ENCODE data around the gene WSCD1.
A peak's percentile ranks its signal among the peaks of the same experiment; 100 is the strongest.

Gene WSCD1

GRCh38 chr17:6069539-6070429 is at the start of gene WSCD1:
Gene WSCD1, plus strand, starts transcription at chr17:6070379. Its CDS starts 10,280 bp downstream, at chr17:6080659.
- no peaks in the 10 kb centered on the region for H3K79me2 ChIP-seq
- H3K9me3 ChIP-seq (ENCODE audit: control insufficient read depth, low read length), result no peaks in the 10 kb centered on the region
- peak within 1 kb of the TSS; percentile 74 for H3K4me2 ChIP-seq (ENCODE audit: low read length)
- TF ChIP-seq CTCF (IDR thresholded peaks at IDR 0.05), result no peak
- H3K4me1 ChIP-seq, result peaks cover 8% of the 10 kb centered on the region
- H3K36me3 ChIP-seq (ENCODE audit: control insufficient read depth, insufficient read depth, low read length), result no peaks in the 10 kb centered on the region
- H3K9ac ChIP-seq, result no peak within 1 kb of the TSS
- peak within 1 kb of the TSS; percentile 77 for H2AFZ ChIP-seq
- no peak within 1 kb of the TSS for H3K27ac ChIP-seq
- H3K4me3 ChIP-seq (ENCODE audit: low read depth, low read length), result peak within 1 kb of the TSS; percentile 39
- no peaks in the 10 kb centered on the region for H3K27me3 ChIP-seq (ENCODE audit: control insufficient read depth, insufficient read depth, low read length)

- TF ChIP-seq CTCF (IDR thresholded peaks at IDR 0.05), result no peak
- H3K9me3 ChIP-seq (ENCODE audit: control insufficient read depth, low read length), result no peaks in the 10 kb centered on the region
- no peak overlapping the region for H3K27ac ChIP-seq
- no peak overlapping the region for H2AFZ ChIP-seq
- no peaks in the 10 kb centered on the region for H3K27me3 ChIP-seq (ENCODE audit: control insufficient read depth, insufficient read depth, low read length)
- H3K79me2 ChIP-seq, result no peaks in the 10 kb centered on the region
- no peak overlapping the region for H3K9ac ChIP-seq
- no peak overlapping the region for H3K4me3 ChIP-seq (ENCODE audit: low read depth, low read length)
- no peaks in the 10 kb centered on the region for H3K4me1 ChIP-seq
- no peaks in the 10 kb centered on the region for H3K36me3 ChIP-seq (ENCODE audit: control insufficient read depth, insufficient read depth, low read length)
- no peak overlapping the region for H3K4me2 ChIP-seq (ENCODE audit: low read length)
These were observed 49.2 kb upstream of the WSCD1 start for GRCh38 chr17:6021011-6021400.

GRCh38 chr17:6021627-6022026 is 48.6 kb upstream of the WSCD1 start:
- Histone ChIP-seq H3K79me2 (no peaks in the 10 kb centered on the region), H3K9me3 (ENCODE audit: control insufficient read depth, low read length) (no peaks in the 10 kb centered on the region), H3K27me3 (ENCODE audit: control insufficient read depth, insufficient read depth, low read length) (no peaks in the 10 kb centered on the region), H3K9ac (no peak overlapping the region), H3K4me2 (ENCODE audit: low read length) (no peak overlapping the region), H3K36me3 (ENCODE audit: control insufficient read depth, insufficient read depth, low read length) (no peaks in the 10 kb centered on the region), H2AFZ (no peak overlapping the region), H3K4me1 (no peaks in the 10 kb centered on the region), H3K4me3 (ENCODE audit: low read depth, low read length) (no peak overlapping the region), H3K27ac (no peak overlapping the region)
- TF ChIP-seq CTCF (IDR thresholded peaks at IDR 0.05), result no peak

GRCh38 chr17:6023036-6023831 is 46.9 kb upstream of the WSCD1 start:
- no peaks in the 10 kb centered on the region for H3K4me1 ChIP-seq

More at GRCh38 chr17:6023036-6023831, 46.9 kb upstream of the WSCD1 start:
- Histone ChIP-seq H3K27me3 (ENCODE audit: control insufficient read depth, insufficient read depth, low read length) (no peaks in the 10 kb centered on the region), H2AFZ (no peak overlapping the region), H3K9me3 (ENCODE audit: control insufficient read depth, low read length) (no peaks in the 10 kb centered on the region), H3K4me2 (ENCODE audit: low read length) (no peak overlapping the region), H3K9ac (no peak overlapping the region), H3K27ac (no peak overlapping the region), H3K36me3 (ENCODE audit: control insufficient read depth, insufficient read depth, low read length) (no peaks in the 10 kb centered on the region), H3K4me3 (ENCODE audit: low read depth, low read length) (no peak overlapping the region), H3K79me2 (no peaks in the 10 kb centered on the region)
- TF ChIP-seq CTCF (IDR thresholded peaks at IDR 0.05), result no peak
